ENCODE measurements around the gene HOXD13.

DNA sequence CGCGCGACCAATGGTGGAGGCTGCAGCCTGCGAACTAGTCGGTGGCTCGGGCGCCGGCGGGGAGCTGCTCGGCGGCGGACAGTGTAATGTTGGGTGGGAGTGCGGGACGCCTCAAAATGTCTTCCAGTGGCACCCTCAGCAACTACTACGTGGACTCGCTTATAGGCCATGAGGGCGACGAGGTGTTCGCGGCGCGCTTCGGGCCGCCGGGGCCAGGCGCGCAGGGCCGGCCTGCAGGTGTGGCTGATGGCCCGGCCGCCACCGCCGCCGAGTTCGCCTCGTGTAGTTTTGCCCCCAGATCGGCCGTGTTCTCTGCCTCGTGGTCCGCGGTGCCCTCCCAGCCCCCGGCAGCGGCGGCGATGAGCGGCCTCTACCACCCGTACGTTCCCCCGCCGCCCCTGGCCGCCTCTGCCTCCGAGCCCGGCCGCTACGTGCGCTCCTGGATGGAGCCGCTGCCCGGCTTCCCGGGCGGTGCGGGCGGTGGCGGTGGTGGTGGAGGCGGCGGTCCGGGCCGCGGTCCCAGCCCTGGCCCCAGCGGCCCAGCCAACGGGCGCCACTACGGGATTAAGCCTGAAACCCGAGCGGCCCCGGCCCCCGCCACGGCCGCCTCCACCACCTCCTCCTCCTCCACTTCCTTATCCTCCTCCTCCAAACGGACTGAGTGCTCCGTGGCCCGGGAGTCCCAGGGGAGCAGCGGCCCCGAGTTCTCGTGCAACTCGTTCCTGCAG is 30.3 kb downstream of the HOXD13 start, which contains the start of gene HOXD9:
- TF ChIP-seq POU6F1 (CRISPR knock-in tag; IDR thresholded peaks at IDR 0.05; ENCODE audit: borderline replicate concordance, low read depth) (no peak), GLIS3 (CRISPR knock-in tag; IDR thresholded peaks at IDR 0.05) (no peak), PATZ1 (CRISPR knock-in tag; IDR thresholded peaks at IDR 0.05; ENCODE audit: borderline replicate concordance) (no peak), PPARA (CRISPR knock-in tag; IDR thresholded peaks at IDR 0.05; ENCODE audit: borderline replicate concordance) (no peak)
